Mucosa of rectum (tissue), 2 donors: Measurements from ENCODE around the gene LMTK2.

Experiments used
- H3K27ac ChIP-seq, 2 donors: one replicate each; pipeline ENCODE4 v1.7.0; 2013; ENCODE audit warnings: inconsistent platforms in 2 of 2, low read depth in 2 of 2, low read length in 2 of 2
- H3K27me3 ChIP-seq, 2 donors: one replicate each; pipeline ENCODE4 v1.7.0; 2013; ENCODE audit warnings: low read length in 2 of 2; ENCODE audit not compliant: control insufficient read depth in 2 of 2, insufficient read depth in 2 of 2
- H3K36me3 ChIP-seq, 2 donors: one replicate each; pipeline ENCODE4 v1.7.0; 2013; ENCODE audit warnings: low read length in 2 of 2; ENCODE audit not compliant: control insufficient read depth in 2 of 2, insufficient read depth in 2 of 2
- H3K4me1 ChIP-seq, 2 donors: one replicate each; pipeline ENCODE4 v1.7.0; 2013; ENCODE audit warnings: low read length in 2 of 2, mild to moderate bottlenecking in 1 of 2; ENCODE audit not compliant: control insufficient read depth in 2 of 2, insufficient read depth in 2 of 2
- H3K4me3 ChIP-seq, 2 donors: one replicate each; pipeline ENCODE4 v1.7.0; 2013; ENCODE audit warnings: low read length in 2 of 2
- H3K9ac ChIP-seq, 2 donors: one replicate each; pipeline ENCODE4 v1.7.0; 2013; ENCODE audit warnings: low read length in 2 of 2, low read depth in 1 of 2, mild to moderate bottlenecking in 1 of 2
- H3K9me3 ChIP-seq, 2 donors: one replicate each; pipeline ENCODE4 v1.7.0; 2013; ENCODE audit warnings: low read length in 2 of 2; ENCODE audit not compliant: control insufficient read depth in 2 of 2
- donor health status: healthy.
- donor health status: Normal muscosa, but diverticular disease.

Gene LMTK2

DNA sequence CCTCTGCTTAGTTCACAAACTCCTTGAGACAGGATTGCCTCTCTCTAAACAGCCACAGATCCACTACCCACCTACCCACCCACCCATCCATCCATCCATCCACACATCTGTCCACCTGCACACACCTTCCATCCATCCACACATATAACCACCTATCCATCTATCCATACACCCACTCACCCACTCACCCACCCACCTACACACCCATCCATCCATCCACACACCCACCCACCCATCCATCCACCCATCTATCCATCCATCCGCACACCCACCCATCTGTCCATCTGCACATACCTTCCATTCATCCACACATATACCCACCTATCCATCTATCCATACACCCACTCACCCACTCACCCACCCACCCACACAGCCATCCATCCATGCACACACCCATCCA is 135.7 kb downstream of the LMTK2 start:
- no peak overlapping the region for H3K4me3 ChIP-seq
- no peaks in the 10 kb centered on the region for H3K27me3 ChIP-seq
- H3K36me3 ChIP-seq, result peaks cover 8 to 30% of the 10 kb centered on the region in 2 donors
- H3K27ac ChIP-seq, result no peak overlapping the region
- no peaks in the 10 kb centered on the region for H3K9me3 ChIP-seq
- H3K4me1 ChIP-seq, result no peaks in the 10 kb centered on the region
- H3K9ac ChIP-seq, result no peak overlapping the region

DNA sequence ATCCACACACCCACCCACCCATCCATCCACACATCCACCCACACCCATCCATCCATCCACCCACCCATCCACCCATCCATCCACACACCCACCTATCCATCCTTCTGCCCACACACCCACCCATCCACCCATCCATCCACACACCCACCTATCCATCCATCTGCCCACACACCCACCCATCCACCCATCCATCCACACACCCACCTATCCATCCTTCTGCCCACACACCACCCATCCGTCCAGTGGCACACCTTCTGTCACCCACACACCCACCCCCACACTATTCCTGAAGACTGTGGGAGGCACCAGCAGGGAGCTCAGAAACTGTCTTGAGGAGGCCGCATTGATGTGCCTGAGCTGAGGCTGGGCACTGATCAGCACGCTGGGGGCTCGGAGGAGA is 136.3 kb downstream of the LMTK2 start:
- no peak overlapping the region for H3K4me3 ChIP-seq
- no peak overlapping the region for H3K9ac ChIP-seq
- H3K9me3 ChIP-seq, result no peaks in the 10 kb centered on the region
- peaks cover 8 to 26% of the 10 kb centered on the region in 2 donors for H3K36me3 ChIP-seq
- H3K27me3 ChIP-seq, result no peaks in the 10 kb centered on the region
- no peak overlapping the region for H3K27ac ChIP-seq
- no peaks in the 10 kb centered on the region for H3K4me1 ChIP-seq

DNA sequence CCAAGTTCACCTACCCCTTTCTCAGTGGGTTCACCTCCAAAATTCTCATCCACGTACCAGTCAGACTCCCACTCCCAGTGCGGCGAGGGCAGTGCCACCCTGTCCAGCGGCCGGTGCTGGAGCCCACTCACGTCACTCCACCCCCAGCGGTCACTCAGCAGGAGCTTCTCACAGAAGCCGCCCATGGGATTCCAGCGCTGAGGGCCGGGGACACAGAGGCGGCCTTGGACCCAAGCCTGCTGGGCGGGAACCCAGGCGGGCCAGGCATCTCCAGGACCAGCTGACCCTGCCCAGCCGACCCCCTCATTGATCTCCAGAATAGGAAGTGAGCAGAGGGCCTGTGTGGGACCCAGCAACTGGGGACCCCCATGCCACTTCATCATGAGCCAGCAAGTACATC is 138.2 kb downstream of the LMTK2 start:
- no peaks in the 10 kb centered on the region for H3K27me3 ChIP-seq

DNA sequence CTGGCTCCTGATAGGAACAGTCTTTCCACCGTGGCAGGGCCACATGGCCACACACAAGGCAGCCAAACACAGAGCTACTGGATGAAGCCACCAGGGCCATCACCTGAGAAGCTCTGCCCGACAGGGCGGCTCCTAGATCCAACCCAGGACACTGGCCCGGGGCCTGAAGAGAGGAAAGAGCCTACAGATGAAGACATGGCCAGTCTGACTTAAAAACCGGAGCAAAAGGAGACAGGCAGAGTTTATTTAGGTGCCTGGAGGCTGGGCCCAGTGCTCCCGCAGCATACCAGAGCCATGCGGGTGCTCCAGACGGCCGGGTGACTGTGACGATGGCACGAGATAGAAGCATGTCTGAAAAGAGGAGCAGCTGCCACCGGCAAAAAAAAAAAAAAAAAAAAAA is 141.5 kb downstream of the LMTK2 start:
- Histone ChIP-seq H3K27me3 (no peaks in the 10 kb centered on the region), H3K36me3 (peaks cover 3 to 7% of the 10 kb centered on the region in 2 donors), H3K4me1 (peaks cover 19 to 20% of the 10 kb centered on the region in 2 donors), H3K27ac (no peak overlapping the region), H3K9me3 (no peaks in the 10 kb centered on the region), H3K4me3 (no peak overlapping the region), H3K9ac (no peak overlapping the region)

More for the DNA sequence above, 138.2 kb downstream of the LMTK2 start:
- H3K4me1 ChIP-seq, result peaks cover 0 to 4% of the 10 kb centered on the region in 2 donors
- no peak overlapping the region for H3K27ac ChIP-seq
- no peak overlapping the region for H3K9ac ChIP-seq
- H3K36me3 ChIP-seq, result peaks cover 6 to 16% of the 10 kb centered on the region in 2 donors
- H3K9me3 ChIP-seq, result no peaks in the 10 kb centered on the region
- H3K4me3 ChIP-seq, result no peak overlapping the region

DNA sequence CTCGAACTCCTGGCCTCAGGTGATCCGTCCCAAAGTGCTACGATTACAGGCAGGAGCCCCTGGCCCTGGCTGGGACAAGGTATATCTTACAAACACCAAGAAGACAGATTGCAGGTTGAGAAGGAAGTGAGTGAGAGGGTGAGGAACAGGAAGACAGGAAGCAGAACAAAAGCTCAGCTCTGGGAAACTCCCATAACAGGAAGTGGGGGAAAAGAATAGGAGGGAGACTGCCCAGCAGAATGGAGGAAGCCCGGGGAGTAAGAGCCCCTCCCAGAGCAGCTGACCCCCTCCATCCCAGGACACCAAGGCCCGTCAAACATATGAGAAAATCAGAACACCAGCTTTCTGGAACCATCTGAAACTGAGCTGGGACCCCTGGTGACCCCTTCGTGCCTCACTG is 142.4 kb downstream of the LMTK2 start:
- H3K9ac ChIP-seq, result no peak overlapping the region
- H3K4me1 ChIP-seq, result peaks cover 21 to 24% of the 10 kb centered on the region in 2 donors
- H3K27ac ChIP-seq, result peak overlapping the region; percentile 5 to 6
- no peak overlapping the region for H3K4me3 ChIP-seq
- peaks cover 0 to 6% of the 10 kb centered on the region in 2 donors for H3K36me3 ChIP-seq
- no peaks in the 10 kb centered on the region for H3K9me3 ChIP-seq
- H3K27me3 ChIP-seq, result no peaks in the 10 kb centered on the region

DNA sequence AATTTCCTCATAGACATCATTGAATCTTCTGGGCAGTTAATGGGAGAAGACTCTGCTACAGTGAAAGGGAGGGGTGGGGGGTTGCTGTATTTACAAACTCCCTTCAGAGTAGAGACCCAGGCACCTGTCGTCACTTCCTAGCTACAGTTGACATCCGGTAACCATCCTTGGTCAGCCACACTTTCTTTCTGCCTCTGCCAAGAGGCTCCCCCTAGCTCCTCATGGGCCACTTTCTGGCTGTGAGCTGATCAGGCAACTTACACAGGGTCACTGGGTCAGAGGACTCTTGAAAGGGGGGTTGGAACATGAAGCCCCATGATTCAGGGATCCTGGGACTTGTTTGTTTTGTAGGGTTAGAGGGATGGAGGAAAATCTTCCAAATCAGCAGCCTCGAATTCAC is 144.1 kb downstream of the LMTK2 start:
- Histone ChIP-seq H3K4me3 (peak overlapping the region; percentile 87 to 97), H3K27ac (peak overlapping the region; percentile 96), H3K4me1 (peaks cover 21 to 24% of the 10 kb centered on the region in 2 donors), H3K9ac (peak overlapping the region; percentile 84 to 86), H3K36me3 (peaks cover 0 to 3% of the 10 kb centered on the region in 2 donors), H3K9me3 (no peaks in the 10 kb centered on the region), H3K27me3 (no peaks in the 10 kb centered on the region)

DNA sequence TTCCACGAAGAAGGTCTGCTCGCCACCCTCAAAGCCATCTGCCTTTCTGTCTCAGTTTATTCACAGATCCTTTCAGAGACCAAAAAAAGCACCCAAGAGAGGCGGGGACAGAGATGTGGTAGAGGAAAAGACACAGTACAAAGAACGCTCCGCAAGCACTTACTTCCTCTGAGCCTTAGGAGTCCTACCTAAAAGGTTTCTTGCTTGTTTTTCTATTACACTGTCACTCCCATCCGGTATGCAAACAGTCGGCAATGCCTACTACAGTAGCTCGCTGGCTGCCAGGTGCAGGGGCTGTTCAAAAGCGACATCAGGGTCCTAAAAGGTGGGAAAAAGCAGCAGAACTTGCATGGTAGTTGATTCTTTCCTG is 144.6 kb downstream of the LMTK2 start:
- peaks cover 0 to 3% of the 10 kb centered on the region in 2 donors for H3K36me3 ChIP-seq
- peak overlapping the region; percentile 84 to 86 for H3K9ac ChIP-seq
- H3K27ac ChIP-seq, result peak overlapping the region; percentile 96
- no peaks in the 10 kb centered on the region for H3K27me3 ChIP-seq
- peaks cover 21 to 24% of the 10 kb centered on the region in 2 donors for H3K4me1 ChIP-seq
- H3K4me3 ChIP-seq, result peak overlapping the region; percentile 87 to 97
- no peaks in the 10 kb centered on the region for H3K9me3 ChIP-seq

DNA sequence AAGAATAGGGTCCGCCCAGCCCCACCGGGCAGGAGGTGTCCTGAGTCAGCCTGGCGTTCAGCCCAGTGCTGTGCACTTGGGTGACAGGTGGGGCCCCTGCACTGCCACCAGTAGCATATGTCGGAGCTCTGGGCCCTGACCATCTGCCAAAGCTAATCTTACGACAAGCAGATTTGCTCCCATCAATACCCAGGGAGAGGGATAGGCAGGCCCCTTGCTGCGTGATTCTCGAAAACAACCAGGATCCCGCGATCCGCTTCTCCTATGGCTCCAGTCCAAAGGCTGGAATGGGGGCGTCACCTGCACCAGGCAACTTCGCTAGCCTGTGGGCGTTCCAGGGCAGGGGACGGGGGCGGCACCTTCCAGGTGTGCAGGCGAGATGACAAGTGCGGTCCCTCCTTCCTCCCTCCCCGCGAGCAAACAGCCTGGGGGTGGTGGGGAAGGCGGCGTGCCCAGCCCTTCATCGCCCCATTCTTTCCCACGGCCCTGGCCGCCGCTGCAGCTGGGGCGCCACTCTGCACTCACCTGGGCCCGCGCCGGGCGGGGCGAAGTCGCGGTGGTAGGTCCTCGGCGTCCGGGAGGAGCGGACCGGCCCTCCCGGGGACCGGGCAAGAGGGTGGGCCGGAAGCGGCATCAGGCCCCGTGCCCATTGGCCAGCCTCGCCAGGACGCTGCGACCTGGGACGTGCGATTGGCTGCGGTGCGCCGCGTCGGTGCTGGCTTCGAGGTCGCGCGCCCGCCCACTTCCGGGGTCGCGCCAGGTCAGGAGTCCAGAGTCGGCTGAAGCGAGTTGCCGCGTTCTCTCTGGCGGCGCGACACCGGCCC is 145.2 kb downstream of the LMTK2 start, which contains the start of gene TECPR1:
TECPR1 (minus strand) TSS at position 632 of the 824 bp plus-strand sequence. CDS start 6,086 bp downstream, outside the sequence.
- Histone ChIP-seq H3K27me3 (no peaks in the 10 kb centered on the region), H3K9ac (peak within 1 kb of the TSS; percentile 84 to 86), H3K36me3 (peaks cover 2 to 5% of the 10 kb centered on the region in 2 donors), H3K27ac (peak within 1 kb of the TSS; percentile 96), H3K4me1 (peaks cover 21 to 24% of the 10 kb centered on the region in 2 donors), H3K9me3 (no peaks in the 10 kb centered on the region), H3K4me3 (peak within 1 kb of the TSS; percentile 87 to 97)

DNA sequence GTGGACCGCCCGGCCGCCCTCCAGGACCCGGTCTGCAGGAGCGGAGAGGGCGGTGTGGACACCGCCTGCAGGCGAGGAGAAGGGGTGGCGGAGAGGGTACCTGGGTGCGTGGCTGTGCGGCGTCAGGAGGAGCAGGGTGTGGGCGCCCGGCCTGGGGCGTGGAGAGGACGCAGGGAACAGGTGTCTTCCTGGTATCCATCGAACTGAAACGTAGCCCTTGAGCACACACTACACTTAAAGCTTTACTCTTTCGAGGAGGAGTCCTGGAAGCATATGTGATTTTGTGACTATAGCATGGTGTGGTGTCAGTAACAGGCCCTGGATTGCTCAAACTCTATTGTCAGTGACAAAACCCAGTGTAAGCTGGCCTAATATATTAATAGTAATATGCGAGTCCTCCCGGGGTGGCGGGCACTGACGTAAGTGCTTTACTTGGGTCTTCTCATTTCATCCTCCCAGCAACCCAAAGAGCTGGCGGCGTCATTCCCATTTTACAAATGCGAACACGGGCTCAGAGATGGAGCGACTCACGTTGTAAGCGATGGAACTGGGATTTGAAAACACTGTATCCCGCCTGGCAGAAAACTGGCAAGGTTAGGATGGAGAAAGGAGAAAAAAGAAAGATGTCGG is 145.9 kb downstream of the LMTK2 start:
- peak overlapping the region; percentile 96 for H3K27ac ChIP-seq
- H3K36me3 ChIP-seq, result peaks cover 6 to 9% of the 10 kb centered on the region in 2 donors
- peak overlapping the region; percentile 87 to 97 for H3K4me3 ChIP-seq
- H3K4me1 ChIP-seq, result peaks cover 21 to 24% of the 10 kb centered on the region in 2 donors
- no peaks in the 10 kb centered on the region for H3K9me3 ChIP-seq
- H3K9ac ChIP-seq, result peak overlapping the region; percentile 84 to 86
- no peaks in the 10 kb centered on the region for H3K27me3 ChIP-seq

DNA sequence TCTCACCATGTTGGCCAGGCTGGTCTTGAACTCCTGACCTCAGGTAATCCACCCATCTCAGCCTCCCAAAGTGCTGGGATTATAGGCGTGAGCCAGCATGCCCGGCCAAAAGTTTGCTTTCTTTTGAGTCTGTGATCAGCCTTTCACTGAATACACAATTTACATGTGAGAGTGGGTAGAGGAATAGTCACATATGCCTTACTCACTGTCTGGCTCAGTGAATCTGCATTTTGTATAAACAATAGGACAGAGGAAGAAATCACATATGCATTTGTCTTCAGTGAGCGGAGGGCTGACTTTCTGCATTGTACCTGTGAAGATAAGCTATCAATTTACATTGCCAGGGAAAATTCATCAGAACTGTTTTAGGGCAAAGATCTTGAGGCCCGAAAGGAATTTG is 147.9 kb downstream of the LMTK2 start:
- no peaks in the 10 kb centered on the region for H3K9me3 ChIP-seq
- H3K36me3 ChIP-seq, result peaks cover 9 to 12% of the 10 kb centered on the region in 2 donors
- peaks cover 20 to 21% of the 10 kb centered on the region in 2 donors for H3K4me1 ChIP-seq
- no peak overlapping the region for H3K9ac ChIP-seq
- H3K27ac ChIP-seq, result no peak overlapping the region
- no peaks in the 10 kb centered on the region for H3K27me3 ChIP-seq
- H3K4me3 ChIP-seq, result no peak overlapping the region
